GM08714 (cell line): ENCODE measurements around the gene WDR45.

ENCODE experiments used
- H3K4me3 ChIP-seq: fragments of 200-500 bp; sonication (Bioruptor generic); 2 replicates; pipeline ENCODE4 v1.5.1; 2014; ENCODE audit warnings: mild to moderate bottlenecking, low read length, inconsistent platforms
- ZNF274 ChIP-seq: IDR thresholded peaks from 2 replicates; pipeline ENCODE4 v1.6.1; 2012; ENCODE audit warnings: mild to moderate bottlenecking, low read depth, low read length

Gene WDR45

GRCh38 chrX:49043220-49043986, 36.3 kb downstream of the WDR45 start, which contains the start of gene TFE3:
TSS of gene TFE3 (minus strand) at chrX:49043357. CDS start at chrX:49043226, 131 bp downstream.
- no peak for TF ChIP-seq ZNF274

GRCh38 chrX:49042581-49043219, 37.0 kb downstream of the WDR45 start:
- TF ChIP-seq ZNF274, result no peak
- H3K4me3 ChIP-seq, result peak overlapping the region; percentile 77

More at GRCh38 chrX:49043220-49043986, 36.3 kb downstream of the WDR45 start, which contains the start of gene TFE3:
- H3K4me3 ChIP-seq, result peak within 1 kb of the TSS; percentile 77

GRCh38 chrX:49041744-49042580, 37.7 kb downstream of the WDR45 start:
- H3K4me3 ChIP-seq, result peak overlapping the region; percentile 77
- no peak for TF ChIP-seq ZNF274

GRCh38 chrX:49040376-49040955, 39.2 kb downstream of the WDR45 start:
- no peak for TF ChIP-seq ZNF274
- no peak overlapping the region; the same call in 1 of the 2 replicates for H3K4me3 ChIP-seq

GRCh38 chrX:49039598-49040375, 39.9 kb downstream of the WDR45 start:
- TF ChIP-seq ZNF274, result no peak
- no peak overlapping the region; the same call in 1 of the 2 replicates for H3K4me3 ChIP-seq

- H3K4me3 ChIP-seq, result no peak overlapping the region
- TF ChIP-seq ZNF274, result no peak
Measured at GRCh38 chrX:49037883-49038475, 41.7 kb downstream of the WDR45 start.

- no peak overlapping the region for H3K4me3 ChIP-seq
- TF ChIP-seq ZNF274, result no peak
Measured at GRCh38 chrX:49030283-49030682, 49.4 kb downstream of the WDR45 start.

- H3K4me3 ChIP-seq, result no peak overlapping the region
- no peak for TF ChIP-seq ZNF274
Measured at GRCh38 chrX:49029876-49030275, 49.8 kb downstream of the WDR45 start.
